ENCODE results near the gene SCYGR1.

Gene SCYGR1

GRCh38 chr2:227390468-227391256, 2.9 kb upstream of the SCYGR1 start:
- H3K27ac ChIP-seq: no peak overlapping the region
- H3K9ac ChIP-seq: no peak overlapping the region
- no peaks in the 10 kb centered on the region for H3K27me3 ChIP-seq (ENCODE audit: insufficient read depth, low read depth)
- peaks cover 9% of the 10 kb centered on the region for H3K4me1 ChIP-seq (ENCODE audit: low read depth, poor library complexity, severe bottlenecking)
- no peaks in the 10 kb centered on the region for H3K79me2 ChIP-seq (ENCODE audit: insufficient read depth, low read depth)
- H3K4me3 ChIP-seq (IDR thresholded peaks at IDR 0.05; ENCODE audit: insufficient read depth, low read depth, low read length): no peak overlapping the region
- no peaks in the 10 kb centered on the region for H3K36me3 ChIP-seq (ENCODE audit: insufficient read depth)
- no peak overlapping the region for H3K4me2 ChIP-seq
- no peaks in the 10 kb centered on the region for H4K20me1 ChIP-seq (ENCODE audit: insufficient read depth)
- TF ChIP-seq, protein P1, sequence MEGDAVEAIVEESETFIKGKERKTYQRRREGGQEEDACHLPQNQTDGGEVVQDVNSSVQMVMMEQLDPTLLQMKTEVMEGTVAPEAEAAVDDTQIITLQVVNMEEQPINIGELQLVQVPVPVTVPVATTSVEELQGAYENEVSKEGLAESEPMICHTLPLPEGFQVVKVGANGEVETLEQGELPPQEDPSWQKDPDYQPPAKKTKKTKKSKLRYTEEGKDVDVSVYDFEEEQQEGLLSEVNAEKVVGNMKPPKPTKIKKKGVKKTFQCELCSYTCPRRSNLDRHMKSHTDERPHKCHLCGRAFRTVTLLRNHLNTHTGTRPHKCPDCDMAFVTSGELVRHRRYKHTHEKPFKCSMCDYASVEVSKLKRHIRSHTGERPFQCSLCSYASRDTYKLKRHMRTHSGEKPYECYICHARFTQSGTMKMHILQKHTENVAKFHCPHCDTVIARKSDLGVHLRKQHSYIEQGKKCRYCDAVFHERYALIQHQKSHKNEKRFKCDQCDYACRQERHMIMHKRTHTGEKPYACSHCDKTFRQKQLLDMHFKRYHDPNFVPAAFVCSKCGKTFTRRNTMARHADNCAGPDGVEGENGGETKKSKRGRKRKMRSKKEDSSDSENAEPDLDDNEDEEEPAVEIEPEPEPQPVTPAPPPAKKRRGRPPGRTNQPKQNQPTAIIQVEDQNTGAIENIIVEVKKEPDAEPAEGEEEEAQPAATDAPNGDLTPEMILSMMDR (conservative IDR thresholded peaks at IDR 0.05; ENCODE audit: low read depth, low read length): no peak
- no peak overlapping the region for H2AFZ ChIP-seq (ENCODE audit: low read depth)

GRCh38 chr2:227389661-227390060, 1.9 kb upstream of the SCYGR1 start:
- Histone ChIP-seq H3K4me3 (IDR thresholded peaks at IDR 0.05; ENCODE audit: insufficient read depth, low read depth, low read length) (no peak overlapping the region), H3K36me3 (ENCODE audit: insufficient read depth) (no peaks in the 10 kb centered on the region), H3K4me2 (no peak overlapping the region), H2AFZ (ENCODE audit: low read depth) (no peak overlapping the region), H3K79me2 (ENCODE audit: insufficient read depth, low read depth) (no peaks in the 10 kb centered on the region), H4K20me1 (ENCODE audit: insufficient read depth) (no peaks in the 10 kb centered on the region), H3K9ac (no peak overlapping the region), H3K27me3 (ENCODE audit: insufficient read depth, low read depth) (no peaks in the 10 kb centered on the region), H3K4me1 (ENCODE audit: low read depth, poor library complexity, severe bottlenecking) (peaks cover 6% of the 10 kb centered on the region), H3K27ac (no peak overlapping the region)
- TF ChIP-seq, protein P1 (conservative IDR thresholded peaks at IDR 0.05; ENCODE audit: low read depth, low read length): no peak

DNA sequence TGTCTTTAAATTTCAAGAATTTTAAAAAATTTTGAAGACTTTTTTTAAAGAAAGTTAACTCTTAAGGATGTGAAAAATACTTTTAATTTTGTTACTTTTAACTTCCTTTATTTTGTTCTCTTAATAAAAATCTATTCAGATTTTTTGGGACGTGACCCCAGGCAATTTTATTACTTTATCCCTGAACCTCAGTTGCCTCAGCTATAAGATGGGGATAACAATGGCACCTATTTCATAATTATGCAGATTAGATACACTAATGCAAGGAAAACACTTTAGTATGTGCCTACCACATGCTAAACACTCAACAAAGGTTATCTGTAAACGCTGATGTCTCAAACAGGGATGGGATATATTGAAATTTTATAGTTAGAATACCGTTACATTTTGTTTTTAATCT, 1.5 kb upstream of the SCYGR1 start:
- Histone ChIP-seq H3K9ac (no peak overlapping the region), H3K4me2 (no peak overlapping the region)

GRCh38 chr2:227388537-227389011, 825 bp upstream of the SCYGR1 start:
- no peak overlapping the region for H3K9ac ChIP-seq
- TF ChIP-seq, protein P1 (conservative IDR thresholded peaks at IDR 0.05; ENCODE audit: low read depth, low read length): no peak
- no peak overlapping the region for H3K4me2 ChIP-seq

More for the DNA sequence above, 1.5 kb upstream of the SCYGR1 start:
- Histone ChIP-seq H3K79me2 (ENCODE audit: insufficient read depth, low read depth) (no peaks in the 10 kb centered on the region), H3K4me3 (IDR thresholded peaks at IDR 0.05; ENCODE audit: insufficient read depth, low read depth, low read length) (no peak overlapping the region), H2AFZ (ENCODE audit: low read depth) (no peak overlapping the region), H3K36me3 (ENCODE audit: insufficient read depth) (no peaks in the 10 kb centered on the region), H3K27ac (no peak overlapping the region), H4K20me1 (ENCODE audit: insufficient read depth) (no peaks in the 10 kb centered on the region), H3K4me1 (ENCODE audit: low read depth, poor library complexity, severe bottlenecking) (peaks cover 2% of the 10 kb centered on the region), H3K27me3 (ENCODE audit: insufficient read depth, low read depth) (no peaks in the 10 kb centered on the region)
- TF ChIP-seq, protein P1 (conservative IDR thresholded peaks at IDR 0.05; ENCODE audit: low read depth, low read length): no peak

More at GRCh38 chr2:227388537-227389011, 825 bp upstream of the SCYGR1 start:
- Histone ChIP-seq H3K79me2 (ENCODE audit: insufficient read depth, low read depth) (no peaks in the 10 kb centered on the region), H3K4me3 (IDR thresholded peaks at IDR 0.05; ENCODE audit: insufficient read depth, low read depth, low read length) (no peak overlapping the region), H3K27me3 (ENCODE audit: insufficient read depth, low read depth) (no peaks in the 10 kb centered on the region), H3K36me3 (ENCODE audit: insufficient read depth) (no peaks in the 10 kb centered on the region), H3K27ac (no peak overlapping the region), H3K4me1 (ENCODE audit: low read depth, poor library complexity, severe bottlenecking) (no peaks in the 10 kb centered on the region), H4K20me1 (ENCODE audit: insufficient read depth) (no peaks in the 10 kb centered on the region), H2AFZ (ENCODE audit: low read depth) (no peak overlapping the region)

Measured in KMS-11 (cell line).